GM18951 (cell line): ENCODE results near the gene MRGPRD.

Experiments
- POLR2A ChIP-seq: IDR thresholded peaks from 4 replicates; pipeline ENCODE4 v1.6.1; 2011; ENCODE audit warnings: mild to moderate bottlenecking; ENCODE audit not compliant: insufficient read length, insufficient read depth; ENCODE audit errors: extremely low read depth
- in situ Hi-C: fragments of 300-500 bp; cut with MboI; formaldehyde crosslinking; loops from one replicate; pipeline ENCODE4 v1.12.0; 2022; ENCODE audit warnings: low sequenced_read_pairs, mixed read lengths, inconsistent platforms; ENCODE audit not compliant: unreplicated experiment

Gene MRGPRD

GRCh38 chr11:68965901-68966853 is 14.6 kb downstream of the MRGPRD start:
- TF ChIP-seq POLR2A = no peak
- in situ Hi-C loops = no loop called here

GRCh38 chr11:68963779-68964178 is 17.0 kb downstream of the MRGPRD start:
- in situ Hi-C loops = no loop called here
- TF ChIP-seq POLR2A = no peak

GRCh38 chr11:68962527-68963250 is 18.1 kb downstream of the MRGPRD start:
- no peak for TF ChIP-seq POLR2A
- in situ Hi-C loops = no loop called here

- in situ Hi-C loops = no loop called here
- no peak for TF ChIP-seq POLR2A
These were observed 19.5 kb downstream of the MRGPRD start for GRCh38 chr11:68961245-68961644.

GRCh38 chr11:68960294-68961071 is 20.3 kb downstream of the MRGPRD start:
- in situ Hi-C loops = no loop called here
- no peak for TF ChIP-seq POLR2A

GRCh38 chr11:68959465-68960293 is 21.1 kb downstream of the MRGPRD start:
- TF ChIP-seq POLR2A = no peak
- in situ Hi-C loops = no loop called here

GRCh38 chr11:68958211-68958610 is 22.6 kb downstream of the MRGPRD start:
- no peak for TF ChIP-seq POLR2A
- in situ Hi-C loops = no loop called here

GRCh38 chr11:68956547-68957254 is 24.1 kb downstream of the MRGPRD start:
- in situ Hi-C loops = no loop called here
- TF ChIP-seq POLR2A = no peak

- in situ Hi-C loops = no loop called here
These were observed 24.6 kb downstream of the MRGPRD start for GRCh38 chr11:68956142-68956541.

GRCh38 chr11:68955607-68955958 is 25.2 kb downstream of the MRGPRD start:
- in situ Hi-C loops = no loop called here
- TF ChIP-seq POLR2A = no peak

More at GRCh38 chr11:68956142-68956541, 24.6 kb downstream of the MRGPRD start:
- TF ChIP-seq POLR2A = no peak

GRCh38 chr11:68954836-68955606 is 25.8 kb downstream of the MRGPRD start:
- in situ Hi-C loops = no loop called here
- TF ChIP-seq POLR2A = no peak

GRCh38 chr11:68950762-68951161 is 30.0 kb downstream of the MRGPRD start:
- in situ Hi-C loops = no loop called here
- no peak for TF ChIP-seq POLR2A
